PFSK-1 (cell line): Measurements from ENCODE around the gene CCNL2.

Experiments used
- FOXP2 ChIP-seq: optimal IDR thresholded peaks from 2 replicates; pipeline ENCODE3; 2011; ENCODE audit warnings: borderline replicate concordance, control low read depth, inconsistent platforms; ENCODE audit not compliant: insufficient read depth; ENCODE audit errors: extremely low read length, extremely low read depth
- POLR2AphosphoS5 ChIP-seq: IDR thresholded peaks from 2 replicates; pipeline ENCODE4 v1.6.1; 2012; ENCODE audit warnings: low read depth, mild to moderate bottlenecking, control low read depth, low read length, moderate library complexity
- SIN3A ChIP-seq: IDR thresholded peaks from 2 replicates; pipeline ENCODE4 v1.6.1; 2012; ENCODE audit warnings: mild to moderate bottlenecking, low read length, moderate library complexity, borderline replicate concordance; ENCODE audit not compliant: insufficient read depth
- TAF1 ChIP-seq: IDR thresholded peaks from 2 replicates; pipeline ENCODE4 v1.6.1; 2012; ENCODE audit warnings: low read length, control low read depth, borderline replicate concordance; ENCODE audit not compliant: insufficient read depth
- TF ChIP-seq, protein P1 (sequence below), 2 experiments: IDR thresholded peaks; 2 replicates each; pipeline versions ENCODE4 v1.6.1 to v1.8.0; 2011 to 2012; ENCODE audit warnings: low read depth in 2 of 2, low read length in 2 of 2, control low read depth in 1 of 2, inconsistent platforms in 1 of 2, mild to moderate bottlenecking in 1 of 2, moderate library complexity in 1 of 2; ENCODE audit not compliant: insufficient read depth in 1 of 2

CCNL2 gene

DNA sequence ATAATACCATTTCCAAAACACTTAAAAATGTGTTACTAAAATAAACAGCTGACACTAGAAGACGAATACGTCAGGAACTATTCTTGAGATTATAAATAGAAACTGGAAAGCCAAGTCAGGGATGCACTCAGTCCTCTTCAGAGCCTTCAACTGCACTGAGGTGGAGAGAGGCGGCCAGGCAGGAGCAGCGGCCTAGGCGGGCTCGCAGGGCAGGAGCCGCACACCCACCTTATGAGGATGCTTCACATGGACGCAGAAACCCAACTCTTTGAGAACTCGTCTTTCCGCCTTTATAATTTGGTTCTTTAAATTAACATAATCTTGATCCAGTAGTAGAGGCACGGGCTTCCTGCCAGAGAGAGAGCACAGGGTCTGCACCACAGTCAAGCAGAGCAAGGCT is 4.0 kb downstream of the CCNL2 start:
- TF ChIP-seq, protein P1, sequence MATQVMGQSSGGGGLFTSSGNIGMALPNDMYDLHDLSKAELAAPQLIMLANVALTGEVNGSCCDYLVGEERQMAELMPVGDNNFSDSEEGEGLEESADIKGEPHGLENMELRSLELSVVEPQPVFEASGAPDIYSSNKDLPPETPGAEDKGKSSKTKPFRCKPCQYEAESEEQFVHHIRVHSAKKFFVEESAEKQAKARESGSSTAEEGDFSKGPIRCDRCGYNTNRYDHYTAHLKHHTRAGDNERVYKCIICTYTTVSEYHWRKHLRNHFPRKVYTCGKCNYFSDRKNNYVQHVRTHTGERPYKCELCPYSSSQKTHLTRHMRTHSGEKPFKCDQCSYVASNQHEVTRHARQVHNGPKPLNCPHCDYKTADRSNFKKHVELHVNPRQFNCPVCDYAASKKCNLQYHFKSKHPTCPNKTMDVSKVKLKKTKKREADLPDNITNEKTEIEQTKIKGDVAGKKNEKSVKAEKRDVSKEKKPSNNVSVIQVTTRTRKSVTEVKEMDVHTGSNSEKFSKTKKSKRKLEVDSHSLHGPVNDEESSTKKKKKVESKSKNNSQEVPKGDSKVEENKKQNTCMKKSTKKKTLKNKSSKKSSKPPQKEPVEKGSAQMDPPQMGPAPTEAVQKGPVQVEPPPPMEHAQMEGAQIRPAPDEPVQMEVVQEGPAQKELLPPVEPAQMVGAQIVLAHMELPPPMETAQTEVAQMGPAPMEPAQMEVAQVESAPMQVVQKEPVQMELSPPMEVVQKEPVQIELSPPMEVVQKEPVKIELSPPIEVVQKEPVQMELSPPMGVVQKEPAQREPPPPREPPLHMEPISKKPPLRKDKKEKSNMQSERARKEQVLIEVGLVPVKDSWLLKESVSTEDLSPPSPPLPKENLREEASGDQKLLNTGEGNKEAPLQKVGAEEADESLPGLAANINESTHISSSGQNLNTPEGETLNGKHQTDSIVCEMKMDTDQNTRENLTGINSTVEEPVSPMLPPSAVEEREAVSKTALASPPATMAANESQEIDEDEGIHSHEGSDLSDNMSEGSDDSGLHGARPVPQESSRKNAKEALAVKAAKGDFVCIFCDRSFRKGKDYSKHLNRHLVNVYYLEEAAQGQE (IDR thresholded peaks at IDR 0.05; ENCODE audit: insufficient read depth in 1 of 2, low read depth in 2 of 2, low read length in 2 of 2) = no peak
- no peak for TF ChIP-seq TAF1
- TF ChIP-seq SIN3A = no peak
- TF ChIP-seq POLR2AphosphoS5 = no peak
- no peak for TF ChIP-seq FOXP2

DNA sequence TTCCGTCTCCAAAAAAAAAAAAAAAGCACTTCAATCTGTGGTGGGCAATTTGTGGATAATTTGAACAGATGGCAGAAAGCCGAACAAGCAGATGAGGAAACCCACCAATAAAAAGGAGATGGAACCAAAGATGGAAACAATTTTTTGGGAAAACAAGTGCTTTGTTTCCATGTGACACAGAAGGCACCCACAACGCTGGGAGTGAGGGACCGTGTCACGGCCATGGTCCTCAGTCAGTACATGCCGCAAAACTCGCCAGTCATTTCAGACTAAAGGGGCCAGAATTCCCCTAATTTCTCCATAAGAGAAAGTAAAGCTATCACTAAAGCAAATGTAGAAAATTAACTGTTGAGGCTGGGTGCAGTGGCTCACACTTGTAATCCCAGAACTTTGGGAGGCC is 5.0 kb downstream of the CCNL2 start:
- TF ChIP-seq POLR2AphosphoS5 (no peak), SIN3A (no peak), FOXP2 (no peak), TAF1 (no peak)
- TF ChIP-seq, protein P1 (IDR thresholded peaks at IDR 0.05; ENCODE audit: insufficient read depth in 1 of 2, low read depth in 2 of 2, low read length in 2 of 2) = no peak

DNA sequence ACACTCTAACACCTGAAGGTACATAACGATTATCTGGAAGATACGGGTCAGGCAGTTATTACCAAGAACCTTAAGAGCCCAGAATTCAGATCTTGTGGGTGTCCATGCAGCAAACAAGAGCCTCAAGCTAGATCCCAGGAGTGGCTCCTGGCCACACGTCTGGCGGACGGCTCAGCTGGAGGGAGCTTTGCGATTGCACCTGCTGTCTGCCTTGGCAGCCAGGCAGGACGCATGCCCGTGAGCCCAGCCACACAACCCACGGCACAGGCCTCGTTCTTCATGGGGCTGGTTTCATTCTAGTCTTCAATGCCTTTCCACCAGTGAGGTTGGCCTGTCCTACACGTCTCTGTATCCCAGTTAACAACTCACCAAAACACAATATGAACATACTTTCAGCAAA is 5.7 kb downstream of the CCNL2 start:
- no peak for TF ChIP-seq SIN3A
- TF ChIP-seq FOXP2 = no peak
- TF ChIP-seq, protein P1 (IDR thresholded peaks at IDR 0.05; ENCODE audit: insufficient read depth in 1 of 2, low read depth in 2 of 2, low read length in 2 of 2) = no peak
- TF ChIP-seq TAF1 = no peak
- TF ChIP-seq POLR2AphosphoS5 = no peak

DNA sequence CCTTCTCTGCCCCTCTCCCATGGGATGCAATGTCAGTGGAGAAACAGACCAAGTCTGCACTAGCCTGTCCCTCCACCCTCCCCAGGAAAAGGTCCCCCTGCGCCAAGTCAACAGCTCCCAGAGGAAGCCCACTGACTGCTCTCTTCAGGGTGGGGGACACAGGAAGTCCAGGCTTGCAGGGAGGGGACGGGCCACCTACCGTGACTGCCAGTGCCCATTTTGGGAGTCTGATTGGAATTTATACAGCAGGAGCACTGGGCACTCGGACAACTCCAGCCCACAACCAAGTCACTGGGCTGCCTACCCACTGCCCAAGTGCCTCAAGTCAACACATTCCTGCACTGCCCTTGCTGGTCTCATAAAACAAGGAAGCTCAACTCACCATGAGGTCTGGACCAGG is 6.1 kb downstream of the CCNL2 start:
- TF ChIP-seq TAF1 = no peak
- no peak for TF ChIP-seq FOXP2
- TF ChIP-seq, protein P1 (IDR thresholded peaks at IDR 0.05; ENCODE audit: insufficient read depth in 1 of 2, low read depth in 2 of 2, low read length in 2 of 2) = no peak
- no peak for TF ChIP-seq POLR2AphosphoS5
- TF ChIP-seq SIN3A = no peak

DNA sequence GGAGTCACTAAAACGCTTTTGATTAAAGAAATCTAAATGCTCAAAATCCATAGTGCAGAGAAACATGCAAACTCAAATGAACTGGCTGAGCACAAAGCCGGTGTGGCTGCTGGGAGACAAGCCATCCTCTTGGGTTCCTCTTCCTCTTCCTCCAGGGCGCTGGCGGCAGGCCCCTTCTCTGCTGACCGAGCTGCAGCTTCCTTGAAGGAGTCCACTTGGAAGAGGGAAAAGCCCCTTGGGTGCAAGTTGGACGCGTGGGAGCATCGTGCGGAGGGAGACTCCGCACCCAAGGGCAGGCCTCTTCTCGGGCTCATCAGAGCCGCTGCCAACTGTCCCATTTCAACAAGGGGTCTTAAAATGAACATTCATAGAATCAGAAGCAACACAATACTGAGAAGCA is 7.9 kb downstream of the CCNL2 start:
- no peak for TF ChIP-seq SIN3A
- TF ChIP-seq, protein P1 (IDR thresholded peaks at IDR 0.05; ENCODE audit: insufficient read depth in 1 of 2, low read depth in 2 of 2, low read length in 2 of 2) = no peak
- no peak for TF ChIP-seq TAF1
- TF ChIP-seq POLR2AphosphoS5 = no peak
- no peak for TF ChIP-seq FOXP2
